Testis (tissue), 3 donors: ENCODE results near the gene TACC3. TPM values are rescaled to one million over a fixed set of nuclear protein-coding genes. Genes with fewer than 3 reads are reported as not detected.

Experiments
- DNase-seq: peaks from one replicate; pipeline ENCODE4 v3.0.0-alpha.2; 2019
- H3K27ac ChIP-seq, 2 donors: fragments of 200-600 bp; sonication (generic); one replicate each; pipeline ENCODE4 v1.5.1; 2019
- H3K27me3 ChIP-seq: fragments of 200-600 bp; sonication (generic); one replicate; pipeline ENCODE4 v1.5.1; 2019
- H3K36me3 ChIP-seq: fragments of 200-600 bp; sonication (generic); one replicate; pipeline ENCODE4 v1.5.1; 2017; ENCODE audit warnings: low read depth; ENCODE audit errors: missing control alignments
- H3K4me1 ChIP-seq: fragments of 200-600 bp; sonication (generic); one replicate; pipeline ENCODE4 v1.5.1; 2019
- H3K4me3 ChIP-seq, 2 donors: fragments of 200-600 bp; sonication (generic); one replicate each; pipeline ENCODE4 v1.5.1; 2017 to 2019
- H3K9me3 ChIP-seq: fragments of 200-600 bp; sonication (generic); one replicate; pipeline ENCODE4 v1.5.1; 2017
- CTCF ChIP-seq, 3 experiments: fragments of 450-650 bp in 2 of 3; fragments of 200-600 bp in 1 of 3; sonication (generic) in 1 of 3; IDR thresholded peaks; one replicate each; pipeline ENCODE4 v1.5.1; 2016 to 2019; ENCODE audit warnings: antibody characterized with exemption in 3 of 3, mild to moderate bottlenecking in 2 of 3, moderate library complexity in 1 of 3
- POLR2A ChIP-seq: fragments of 450-650 bp; IDR thresholded peaks from one replicate; pipeline ENCODE4 v1.6.1; 2017; ENCODE audit warnings: antibody characterized with exemption, mild to moderate bottlenecking, moderate library complexity
- WGBS, 2 donors: methylation state at CpG; one replicate each; pipeline ENCODE4 v1.1.5; 2018; 5-methylcytosine and 5-hydroxymethylcytosine counted together
- intact Hi-C: fragments of 100-400 bp; cut with DNase I; formaldehyde crosslinking; loops from one replicate; pipeline ENCODE4 v1.15.1; 2023; ENCODE audit warnings: low total_unique reads
- polyA plus RNA-seq: library from polyadenylated mRNA; stranded (reverse); fragments of 350-450 nt; fragmentation: Illumina TruSeq; extraction: RNeasy Lipid Tissue Mini Kit (QIAGEN cat#74804); gene quantifications from one replicate; pipeline ENCODE4 v1.2.3, GENCODE V29; 2014; ENCODE audit warnings: low read depth, low replicate concordance; ENCODE audit not compliant: insufficient read depth
- total RNA-seq, 2 donors: library from RNA; depleted of rRNA; stranded (reverse); fragments of >200 nt; gene quantifications; one replicate each; pipeline ENCODE4 v1.2.3, GENCODE V29; 2016

Gene TACC3
- total and polyA plus RNA-seq, 3 donors from 2014 or later, result 82.9 to 158 (median 112) TPM

DNA sequence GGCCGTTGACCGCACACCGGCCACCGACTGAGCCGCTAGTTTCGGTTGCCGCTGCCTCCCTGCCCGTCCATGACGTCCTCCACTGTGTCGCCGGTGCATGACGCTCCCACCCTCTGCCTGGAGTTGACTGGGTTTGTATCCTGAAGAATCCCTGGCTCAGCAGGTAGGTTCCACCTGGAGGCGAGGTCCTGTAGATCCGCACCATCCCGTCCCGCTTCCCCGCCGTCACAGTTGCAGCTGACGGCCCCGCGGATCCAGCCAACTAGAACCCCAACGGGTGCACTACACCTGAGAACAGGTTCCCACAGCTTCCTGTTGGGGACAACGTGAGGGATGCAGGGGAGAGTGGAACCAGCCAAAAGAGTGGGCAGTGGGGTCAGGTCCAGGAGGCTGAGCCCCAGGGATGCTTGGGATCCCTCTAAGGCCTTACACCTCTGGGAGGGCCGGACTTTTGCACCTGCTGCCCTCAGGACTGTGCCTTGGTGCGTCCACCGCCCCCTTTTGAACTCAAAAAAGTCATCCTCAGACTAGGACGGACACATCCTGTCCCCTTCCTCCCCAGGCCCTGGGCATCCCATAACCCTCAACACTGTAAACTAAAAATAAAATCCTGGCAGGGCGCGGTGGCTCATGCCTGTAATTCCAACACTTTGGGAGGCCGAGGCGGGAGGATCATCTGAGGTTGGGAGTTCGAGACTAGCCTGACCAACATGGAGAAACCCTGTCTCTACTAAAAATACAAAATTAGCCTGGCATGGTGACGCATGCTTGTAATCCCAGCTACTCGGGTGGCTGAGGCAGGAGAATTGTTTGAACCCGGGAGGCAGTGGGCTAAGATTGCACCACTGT, 8.1 kb upstream of the TACC3 start:
- TF ChIP-seq CTCF (IDR thresholded peaks at IDR 0.05) (no peak), POLR2A (no peak)
- H3K4me1 ChIP-seq, result peaks cover 37% of the 10 kb centered on the region
- no peaks in the 10 kb centered on the region for H3K27me3 ChIP-seq
- peak overlapping the region; percentile 93 to 95 for H3K4me3 ChIP-seq
- no peaks in the 10 kb centered on the region for H3K9me3 ChIP-seq
- peak overlapping the region; percentile 96 to 100 for H3K27ac ChIP-seq
- intact Hi-C loops, result loop anchor here (5.0 kb wide), 1 partner anchor 549 kb away; the partner anchor contains the start of gene MXD4
- no peak for DNase-seq
- H3K36me3 ChIP-seq, result no peaks in the 10 kb centered on the region
- WGBS, 2 donors, result 24 to 48% methylated on average over 10 to 35 of the region's 35 CpGs

DNA sequence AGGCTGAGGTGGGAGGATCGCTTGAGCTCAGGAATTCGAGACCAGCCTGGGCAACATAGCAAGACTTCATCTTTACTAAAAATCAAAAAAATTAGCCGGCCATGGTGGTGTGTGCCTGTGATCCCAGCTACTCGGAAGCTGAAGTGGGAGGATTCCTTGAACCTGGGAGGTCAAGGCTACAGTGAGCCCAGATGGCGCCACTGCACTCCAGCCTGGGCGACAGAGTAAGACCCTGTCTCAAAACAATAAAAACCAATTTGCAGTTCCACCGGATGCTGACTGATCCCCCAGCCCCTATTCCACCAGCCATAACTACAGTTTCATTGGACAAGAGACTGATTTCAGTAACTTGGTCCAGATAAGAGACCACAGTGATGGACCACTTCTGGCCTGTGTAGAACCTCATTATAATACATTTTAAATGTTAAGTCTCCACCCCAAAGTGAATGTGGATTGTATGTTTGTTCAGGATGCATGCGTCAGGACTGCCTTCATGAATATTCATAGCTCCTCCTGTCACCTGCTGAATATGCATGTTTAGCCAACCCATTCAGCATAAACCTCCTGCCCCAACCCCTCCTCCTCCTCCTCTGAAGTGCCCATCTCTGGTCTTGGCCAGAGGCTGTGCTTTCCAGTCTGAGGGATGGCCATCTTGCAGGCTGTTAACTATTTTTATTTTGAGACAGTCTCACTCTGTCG, 6.9 kb upstream of the TACC3 start:
- H3K27me3 ChIP-seq, result no peaks in the 10 kb centered on the region
- H3K4me1 ChIP-seq, result peaks cover 36% of the 10 kb centered on the region
- TF ChIP-seq CTCF (IDR thresholded peaks at IDR 0.05) (no peak), POLR2A (no peak)
- intact Hi-C loops, result loop anchor here (5.0 kb wide), 1 partner anchor 548 kb away; the partner anchor contains the start of gene MXD4
- H3K36me3 ChIP-seq, result no peaks in the 10 kb centered on the region
- H3K4me3 ChIP-seq, result no peak overlapping the region
- WGBS, 2 donors, result 51 to 54% methylated on average over 9 of the region's 9 CpGs
- DNase-seq, result no peak
- H3K9me3 ChIP-seq, result no peaks in the 10 kb centered on the region
- H3K27ac ChIP-seq, result no peak overlapping the region

- WGBS, 2 donors, result 76 to 82% methylated on average over 16 of the region's 16 CpGs
- no peak for TF ChIP-seq POLR2A
- TF ChIP-seq CTCF (IDR thresholded peaks at IDR 0.05), result no peak
- Histone ChIP-seq H3K4me3 (no peak overlapping the region), H3K27me3 (no peaks in the 10 kb centered on the region), H3K4me1 (peaks cover 36% of the 10 kb centered on the region), H3K27ac (no peak overlapping the region), H3K9me3 (no peaks in the 10 kb centered on the region), H3K36me3 (no peaks in the 10 kb centered on the region)
- no peak for DNase-seq
- intact Hi-C loops, result no loop called here
Observed at GRCh38 chr4:1715002-1715758, 6.1 kb upstream of the TACC3 start.

GRCh38 chr4:1716065-1716945, 5.0 kb upstream of the TACC3 start:
- WGBS, 2 donors, result 84 to 86% methylated on average over 12 to 15 of the region's 15 CpGs
- no peak overlapping the region for H3K4me3 ChIP-seq
- no peaks in the 10 kb centered on the region for H3K27me3 ChIP-seq
- TF ChIP-seq CTCF (IDR thresholded peaks at IDR 0.05) (no peak), POLR2A (no peak)
- H3K36me3 ChIP-seq, result no peaks in the 10 kb centered on the region
- H3K4me1 ChIP-seq, result peaks cover 24% of the 10 kb centered on the region
- no peak for DNase-seq
- no peaks in the 10 kb centered on the region for H3K9me3 ChIP-seq
- intact Hi-C loops, result no loop called here
- no peak overlapping the region for H3K27ac ChIP-seq
